Cardiac fibroblast (primary cell): ENCODE data around the gene FEM1C.

Source experiments
- DNase-seq, 2 donors: peaks; one replicate each; pipeline versions ENCODE4 v3.0.0 to v3.0.0-alpha.2; 2010; ENCODE audit warnings: low read depth in 2 of 2
- H3K4me3 ChIP-seq, 2 donors: replicated peaks in 1 of 2; 1 replicate in 1 of 2; 2 replicates in 1 of 2; pipeline ENCODE4 v1.5.1; 2011; ENCODE audit warnings: low read depth in 2 of 2, low read length in 2 of 2, mild to moderate bottlenecking in 2 of 2, moderate library complexity in 1 of 2
- CTCF ChIP-seq: IDR thresholded peaks from one replicate; pipeline ENCODE4 v1.5.1; 2011; ENCODE audit warnings: low read depth, mild to moderate bottlenecking, low read length, inconsistent platforms

The FEM1C gene

GRCh38 chr5:115544436-115545350 is at the start of gene FEM1C:
Gene FEM1C (minus strand): TSS chr5:115544775. CDS start chr5:115543493, 1,282 bp downstream.
- H3K4me3 ChIP-seq: peak within 1 kb of the TSS; percentile 59 to 71
- peak; percentile 97 to 99 for DNase-seq
- TF ChIP-seq CTCF: no peak

GRCh38 chr5:115589043-115589442 is 44.5 kb upstream of the FEM1C start:
- TF ChIP-seq CTCF: no peak
- DNase-seq: peak in 1 of 2 donors; percentile 34
- no peak overlapping the region for H3K4me3 ChIP-seq

- TF ChIP-seq CTCF: no peak
- no peak for DNase-seq
- no peak overlapping the region for H3K4me3 ChIP-seq
Observed at GRCh38 chr5:115588640-115589039, 44.1 kb upstream of the FEM1C start.

GRCh38 chr5:115586525-115587146 is 42.1 kb upstream of the FEM1C start:
- no peak for TF ChIP-seq CTCF
- DNase-seq: peak; percentile 62 to 71
- no peak overlapping the region for H3K4me3 ChIP-seq

- no peak for TF ChIP-seq CTCF
- no peak for DNase-seq
- no peak overlapping the region for H3K4me3 ChIP-seq
Observed at GRCh38 chr5:115585265-115585664, 40.7 kb upstream of the FEM1C start.

GRCh38 chr5:115584501-115584900 is 39.9 kb upstream of the FEM1C start:
- DNase-seq: no peak
- no peak overlapping the region for H3K4me3 ChIP-seq

More at GRCh38 chr5:115584501-115584900, 39.9 kb upstream of the FEM1C start:
- TF ChIP-seq CTCF: no peak
